HCT116 (cell line): Measurements from ENCODE around the gene RIMBP2.

Experiments used
- CEBPB ChIP-seq: IDR thresholded peaks from 2 replicates; pipeline ENCODE4 v1.6.1; 2012; ENCODE audit warnings: low read depth
- TF ChIP-seq, protein P1 (sequence below), 3 experiments: fragments of 200-600 bp in 1 of 3; sonication (generic) in 1 of 3; IDR thresholded peaks in 2 of 3; conservative IDR thresholded peaks in 1 of 3; 2 replicates each; pipeline ENCODE4 v1.5.1; 2012 to 2017; ENCODE audit warnings: low read depth in 2 of 3, low read length in 2 of 3, antibody characterized with exemption in 1 of 3, borderline replicate concordance in 1 of 3, control low read depth in 1 of 3, mild to moderate bottlenecking in 1 of 3, mixed read lengths in 1 of 3, mixed run types in 1 of 3, moderate library complexity in 1 of 3; ENCODE audit not compliant: insufficient read depth in 1 of 3

DNA sequence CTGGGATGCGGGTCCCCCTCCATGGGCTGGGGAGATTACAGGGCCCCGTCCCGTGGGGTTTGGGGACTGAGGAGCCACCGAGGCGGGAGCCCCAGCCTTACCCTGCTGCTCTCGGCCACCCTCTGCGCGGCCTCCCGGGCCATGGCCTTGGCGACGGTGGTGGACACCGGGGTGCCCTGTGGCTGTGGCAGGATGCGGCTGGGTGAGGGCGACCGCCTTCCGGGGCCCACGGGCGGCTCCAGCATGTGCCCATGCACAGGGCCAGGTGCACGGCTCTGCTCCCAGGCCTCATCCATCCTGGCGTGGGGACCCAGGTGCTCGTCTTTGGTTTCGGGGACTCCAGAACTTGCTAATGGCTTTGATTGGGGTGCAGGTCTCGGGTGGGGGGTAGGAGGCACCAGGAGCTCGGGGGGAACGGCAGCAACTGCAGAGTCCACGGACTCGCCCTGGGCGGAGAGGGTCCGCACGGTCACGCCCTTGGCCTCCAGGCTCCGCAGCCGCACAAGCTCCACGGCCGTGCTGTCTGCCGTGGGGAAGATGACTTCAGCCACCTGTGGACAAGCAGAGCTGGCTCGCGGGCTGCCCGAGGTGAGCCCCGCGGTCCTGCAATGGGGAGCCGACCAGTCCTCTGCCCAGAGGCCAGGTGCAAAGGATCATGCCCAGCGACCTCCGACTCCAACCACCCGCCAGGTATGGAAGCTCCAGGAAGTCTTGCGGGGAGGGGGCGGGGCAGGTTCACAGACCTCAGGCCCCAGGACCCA is 279.2 kb downstream of the RIMBP2 start:
- TF ChIP-seq, protein P1, sequence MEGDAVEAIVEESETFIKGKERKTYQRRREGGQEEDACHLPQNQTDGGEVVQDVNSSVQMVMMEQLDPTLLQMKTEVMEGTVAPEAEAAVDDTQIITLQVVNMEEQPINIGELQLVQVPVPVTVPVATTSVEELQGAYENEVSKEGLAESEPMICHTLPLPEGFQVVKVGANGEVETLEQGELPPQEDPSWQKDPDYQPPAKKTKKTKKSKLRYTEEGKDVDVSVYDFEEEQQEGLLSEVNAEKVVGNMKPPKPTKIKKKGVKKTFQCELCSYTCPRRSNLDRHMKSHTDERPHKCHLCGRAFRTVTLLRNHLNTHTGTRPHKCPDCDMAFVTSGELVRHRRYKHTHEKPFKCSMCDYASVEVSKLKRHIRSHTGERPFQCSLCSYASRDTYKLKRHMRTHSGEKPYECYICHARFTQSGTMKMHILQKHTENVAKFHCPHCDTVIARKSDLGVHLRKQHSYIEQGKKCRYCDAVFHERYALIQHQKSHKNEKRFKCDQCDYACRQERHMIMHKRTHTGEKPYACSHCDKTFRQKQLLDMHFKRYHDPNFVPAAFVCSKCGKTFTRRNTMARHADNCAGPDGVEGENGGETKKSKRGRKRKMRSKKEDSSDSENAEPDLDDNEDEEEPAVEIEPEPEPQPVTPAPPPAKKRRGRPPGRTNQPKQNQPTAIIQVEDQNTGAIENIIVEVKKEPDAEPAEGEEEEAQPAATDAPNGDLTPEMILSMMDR (IDR thresholded peaks at IDR 0.05 in 2 of 3, conservative IDR thresholded peaks at IDR 0.05 in 1 of 3; ENCODE audit: borderline replicate concordance in 1 of 3, insufficient read depth in 1 of 3, low read depth in 2 of 3, low read length in 2 of 3): no peak
- no peak for TF ChIP-seq CEBPB
